SJSA1 (cell line): ENCODE measurements around the gene SCARB2. TPM values are rescaled to one million over a fixed set of nuclear protein-coding genes. Genes with fewer than 3 reads are reported as not detected.
"Not testable (repeated sequence)": the region's sequence is repeated elsewhere in the genome, so short reads cannot be mapped to it uniquely, and the experiment has no call there.

ENCODE experiments used
- DNase-seq, 2 experiments: peaks; one replicate each; pipeline ENCODE4 v3.0.0-alpha.2; 2015 to 2020; ENCODE audit warnings: low spot score in 2 of 2, low read depth in 1 of 2
- H3K27ac ChIP-seq: fragments of 250-450 bp; sonication (Bioruptor Pico); 2 replicates; pipeline ENCODE4 v1.5.1; 2020; ENCODE audit warnings: mild to moderate bottlenecking, moderate library complexity
- H3K27me3 ChIP-seq: fragments of 250-450 bp; sonication (Bioruptor Pico); replicated peaks from 2 replicates; pipeline ENCODE4 v1.5.1; 2020; ENCODE audit warnings: mild to moderate bottlenecking, moderate library complexity
- H3K36me3 ChIP-seq: fragments of 250-450 bp; sonication (Bioruptor Pico); 2 replicates; pipeline ENCODE4 v1.5.1; 2020; ENCODE audit warnings: mild to moderate bottlenecking
- H3K4me1 ChIP-seq: fragments of 250-450 bp; sonication (Bioruptor Pico); replicated peaks from 2 replicates; pipeline ENCODE4 v1.6.1; 2021; ENCODE audit warnings: mild to moderate bottlenecking
- H3K4me3 ChIP-seq: fragments of 250-450 bp; sonication (Bioruptor Pico); 2 replicates; pipeline ENCODE4 v1.5.1; 2020; ENCODE audit warnings: mild to moderate bottlenecking
- H3K9me3 ChIP-seq: fragments of 250-450 bp; sonication (Bioruptor Pico); replicated peaks from 2 replicates; pipeline ENCODE4 v1.5.1; 2020; ENCODE audit warnings: mild to moderate bottlenecking
- total RNA-seq: library from RNA; depleted of rRNA; stranded (reverse); fragments of >200 nt; shearing (Covaris generic); gene quantifications from 2 replicates; pipeline ENCODE4 v1.2.3, GENCODE V29; 2014; rRNA removed

SCARB2 gene, protein sequence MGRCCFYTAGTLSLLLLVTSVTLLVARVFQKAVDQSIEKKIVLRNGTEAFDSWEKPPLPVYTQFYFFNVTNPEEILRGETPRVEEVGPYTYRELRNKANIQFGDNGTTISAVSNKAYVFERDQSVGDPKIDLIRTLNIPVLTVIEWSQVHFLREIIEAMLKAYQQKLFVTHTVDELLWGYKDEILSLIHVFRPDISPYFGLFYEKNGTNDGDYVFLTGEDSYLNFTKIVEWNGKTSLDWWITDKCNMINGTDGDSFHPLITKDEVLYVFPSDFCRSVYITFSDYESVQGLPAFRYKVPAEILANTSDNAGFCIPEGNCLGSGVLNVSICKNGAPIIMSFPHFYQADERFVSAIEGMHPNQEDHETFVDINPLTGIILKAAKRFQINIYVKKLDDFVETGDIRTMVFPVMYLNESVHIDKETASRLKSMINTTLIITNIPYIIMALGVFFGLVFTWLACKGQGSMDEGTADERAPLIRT
- 125 and 145 TPM in 2 replicates for total RNA-seq

DNA sequence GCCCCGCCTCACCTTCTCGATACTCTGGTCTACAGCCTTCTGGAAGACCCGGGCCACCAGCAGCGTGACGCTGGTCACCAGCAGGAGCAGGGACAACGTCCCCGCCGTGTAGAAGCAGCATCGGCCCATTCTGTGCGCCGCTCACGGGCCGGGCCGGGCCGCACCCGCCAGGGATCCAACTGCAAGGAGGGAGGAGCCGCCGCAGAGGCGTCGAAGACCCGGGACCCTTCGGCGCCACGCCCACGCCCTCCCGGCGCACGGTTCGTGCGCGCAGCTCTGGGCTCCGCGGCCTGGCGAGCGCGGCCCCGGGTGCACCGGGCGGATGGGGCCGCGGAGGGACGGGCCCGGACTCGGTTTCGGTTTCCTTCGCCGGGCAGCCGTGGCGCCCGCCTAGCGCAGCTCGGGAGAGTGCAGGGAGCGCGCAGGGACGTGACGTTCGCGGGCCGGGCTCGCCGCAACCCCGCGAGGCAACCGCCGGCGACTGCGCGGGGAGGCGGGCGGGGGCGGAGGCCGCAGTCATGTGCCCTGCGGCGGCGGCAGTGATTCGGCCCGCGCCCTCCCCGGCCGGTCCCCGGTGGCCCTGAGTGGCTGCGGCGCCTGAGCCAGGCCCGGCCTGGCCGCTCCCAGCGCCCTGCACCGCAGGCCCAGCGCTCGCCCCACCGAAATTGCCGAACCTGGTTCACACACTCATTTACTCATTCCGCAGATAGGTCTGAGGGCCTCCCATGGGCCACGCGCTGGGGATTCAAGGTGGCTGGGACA is at the start of gene SCARB2:
Gene SCARB2, minus strand, starts transcription at position 410 of the 762 bp plus-strand sequence. Its CDS starts 281 bp downstream, at position 129.
- Histone ChIP-seq H3K27ac (peak within 1 kb of the TSS; percentile 80), H3K36me3 (peaks cover 10% of the 10 kb centered on the region), H3K4me1 (peaks cover 29% of the 10 kb centered on the region), H3K4me3 (peak within 1 kb of the TSS; percentile 89), H3K27me3 (no peaks in the 10 kb centered on the region), H3K9me3 (no peaks in the 10 kb centered on the region)
- DNase-seq: peak; percentile 77 to 89

DNA sequence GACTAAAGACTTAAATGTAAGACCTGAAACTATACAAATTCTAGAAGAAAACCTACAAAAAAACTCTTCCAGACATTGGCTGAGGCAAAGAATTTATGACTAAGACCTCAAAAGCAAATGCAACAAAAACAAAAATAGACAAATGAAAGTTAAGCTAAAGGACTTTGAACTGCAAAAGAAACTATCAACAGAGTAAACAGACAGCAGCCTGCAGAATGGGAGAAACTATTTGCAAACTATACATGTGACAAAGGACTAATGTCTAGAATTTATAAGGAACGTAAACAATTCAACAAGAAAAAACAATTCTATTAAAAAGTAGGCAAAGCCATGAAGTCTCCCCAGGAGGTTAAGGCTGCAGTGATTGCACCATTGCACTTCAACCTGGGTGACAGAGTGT is 46.9 kb upstream of the SCARB2 start:
- Histone ChIP-seq H3K27ac (no peak overlapping the region), H3K36me3 (no peaks in the 10 kb centered on the region), H3K4me3 (no peak overlapping the region), H3K27me3 (peaks cover 8% of the 10 kb centered on the region; the same call in 1 of the 2 replicates), H3K4me1 (no peaks in the 10 kb centered on the region), H3K9me3 (no peaks in the 10 kb centered on the region)
- no peak for DNase-seq

DNA sequence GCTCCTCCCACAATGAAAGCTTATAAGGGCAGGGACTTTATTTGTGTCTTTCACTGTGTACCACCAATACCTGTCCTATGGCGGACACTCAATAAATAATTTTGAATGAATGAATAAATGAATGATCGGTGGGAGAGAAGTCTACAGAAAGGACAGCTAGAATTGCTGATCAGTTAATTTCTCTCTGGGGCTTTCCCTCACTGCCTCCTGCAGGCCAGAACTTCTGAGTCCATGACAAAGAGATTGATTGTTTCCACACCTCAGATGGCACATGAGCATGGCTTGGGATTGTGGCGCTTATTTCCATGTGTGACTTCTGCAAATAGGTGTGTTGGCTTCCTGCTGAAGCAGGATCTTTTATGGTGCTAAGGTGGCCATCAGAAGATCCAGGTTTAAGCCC is 44.2 kb upstream of the SCARB2 start:
- Histone ChIP-seq H3K36me3 (no peaks in the 10 kb centered on the region), H3K4me1 (no peaks in the 10 kb centered on the region), H3K27me3 (peaks cover 21% of the 10 kb centered on the region), H3K9me3 (no peaks in the 10 kb centered on the region), H3K27ac (no peak overlapping the region), H3K4me3 (no peak overlapping the region)
- no peak for DNase-seq

DNA sequence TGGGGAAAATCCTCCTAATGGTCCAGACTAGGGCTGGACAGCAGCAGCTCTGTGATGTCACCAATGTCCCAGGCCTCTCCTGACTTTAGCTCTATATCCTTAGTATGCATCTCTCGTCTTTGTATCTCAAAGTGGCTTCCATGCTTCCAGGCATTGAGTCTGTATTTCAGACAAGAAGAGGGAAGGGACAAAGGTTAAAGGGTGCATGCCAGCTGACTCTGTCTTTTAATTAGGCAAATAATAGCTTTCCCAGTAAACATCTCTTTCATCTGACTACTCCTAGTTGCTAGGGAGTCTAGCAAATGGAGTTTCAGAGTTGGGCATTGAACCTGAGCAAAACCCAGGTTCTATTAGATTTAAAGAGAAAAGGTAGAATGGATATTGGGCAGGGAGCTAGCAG is 43.3 kb upstream of the SCARB2 start:
- DNase-seq: no peak

DNA sequence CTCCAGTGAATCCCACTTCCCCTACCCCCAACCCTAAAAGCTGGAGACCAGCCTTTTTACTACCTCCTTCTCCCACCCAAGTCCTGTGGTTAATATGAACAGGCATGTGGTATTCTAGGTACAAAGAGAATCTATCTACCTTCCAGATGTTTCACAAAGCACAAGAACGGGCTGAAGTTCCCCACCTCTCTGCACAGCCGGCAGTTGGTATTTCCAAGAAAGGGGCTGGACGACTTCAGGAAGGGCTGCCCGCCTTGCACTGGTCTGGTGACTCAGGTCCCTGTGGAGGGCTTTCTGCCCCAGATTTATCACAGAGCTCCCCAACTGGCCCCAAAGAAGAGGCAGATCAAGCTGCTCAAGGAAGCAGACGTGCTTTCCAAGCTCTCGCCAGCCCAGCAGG is 42.4 kb upstream of the SCARB2 start:
- Histone ChIP-seq H3K4me1 (peaks cover 9% of the 10 kb centered on the region), H3K9me3 (0 out of 2 replicates have a peak, but pooled peaks cover 2% of the 10 kb centered on the region), H3K27me3 (peaks cover 36% of the 10 kb centered on the region), H3K4me3 (no peak overlapping the region), H3K36me3 (no peaks in the 10 kb centered on the region), H3K27ac (no peak overlapping the region)
- no peak for DNase-seq

More for the DNA sequence above, 43.3 kb upstream of the SCARB2 start:
- no peaks in the 10 kb centered on the region for H3K36me3 ChIP-seq
- no peak overlapping the region for H3K4me3 ChIP-seq
- H3K27me3 ChIP-seq: peaks cover 30% of the 10 kb centered on the region
- H3K27ac ChIP-seq: no peak overlapping the region
- no peaks in the 10 kb centered on the region for H3K9me3 ChIP-seq
- H3K4me1 ChIP-seq: no peaks in the 10 kb centered on the region; the same call in 1 of the 2 replicates

DNA sequence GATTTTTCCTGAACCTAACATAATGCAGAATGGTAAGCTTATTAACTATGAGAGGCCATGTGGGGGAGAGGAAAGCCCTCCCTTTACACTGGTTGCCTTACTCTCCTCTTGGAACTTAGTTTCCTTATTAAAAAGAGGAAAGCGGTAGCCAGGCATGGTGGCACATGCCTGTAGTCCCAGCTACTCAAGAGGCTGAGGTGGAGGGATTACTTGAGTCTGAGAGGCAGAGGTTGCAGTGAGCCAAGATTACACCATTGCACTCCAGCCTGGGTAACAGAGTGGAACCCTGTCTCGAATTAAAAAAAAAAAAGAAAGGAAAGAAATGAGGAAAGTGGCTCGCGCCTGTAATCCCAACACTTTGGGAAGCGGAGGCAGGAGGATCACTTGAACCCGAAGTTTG is 39.9 kb upstream of the SCARB2 start:
- DNase-seq: no peak
- Histone ChIP-seq H3K36me3 (no peaks in the 10 kb centered on the region), H3K4me3 (no peak overlapping the region), H3K9me3 (0 out of 2 replicates have a peak, but pooled peaks cover 2% of the 10 kb centered on the region), H3K4me1 (peaks cover 10% of the 10 kb centered on the region), H3K27ac (no peak overlapping the region), H3K27me3 (peaks cover 56% of the 10 kb centered on the region)

DNA sequence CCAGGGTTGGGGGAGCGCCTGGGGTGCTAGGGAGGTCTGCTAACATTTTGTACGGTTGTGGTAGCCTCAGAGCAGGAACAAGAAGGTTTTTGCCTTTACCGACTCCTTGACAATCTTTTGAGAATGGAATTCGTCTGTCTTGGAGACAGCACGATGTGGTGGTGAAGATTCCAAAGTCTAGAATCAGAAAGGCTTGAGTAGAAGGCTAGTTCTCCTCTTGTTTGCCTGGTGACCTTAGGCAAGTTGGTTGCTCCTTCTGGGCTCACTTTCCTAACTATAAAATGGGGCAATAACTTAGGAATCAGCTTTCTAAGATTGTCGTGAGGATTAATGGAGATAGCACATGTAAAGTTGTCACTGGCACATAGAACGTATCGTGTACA is 38.6 kb upstream of the SCARB2 start:
- H3K36me3 ChIP-seq: no peaks in the 10 kb centered on the region
- DNase-seq: no peak
- peaks cover 10% of the 10 kb centered on the region for H3K4me1 ChIP-seq
- H3K4me3 ChIP-seq: no peak overlapping the region
- H3K9me3 ChIP-seq: 0 out of 2 replicates have a peak, but pooled peaks cover 2% of the 10 kb centered on the region
- H3K27ac ChIP-seq: no peak overlapping the region
- peaks cover 61% of the 10 kb centered on the region for H3K27me3 ChIP-seq

DNA sequence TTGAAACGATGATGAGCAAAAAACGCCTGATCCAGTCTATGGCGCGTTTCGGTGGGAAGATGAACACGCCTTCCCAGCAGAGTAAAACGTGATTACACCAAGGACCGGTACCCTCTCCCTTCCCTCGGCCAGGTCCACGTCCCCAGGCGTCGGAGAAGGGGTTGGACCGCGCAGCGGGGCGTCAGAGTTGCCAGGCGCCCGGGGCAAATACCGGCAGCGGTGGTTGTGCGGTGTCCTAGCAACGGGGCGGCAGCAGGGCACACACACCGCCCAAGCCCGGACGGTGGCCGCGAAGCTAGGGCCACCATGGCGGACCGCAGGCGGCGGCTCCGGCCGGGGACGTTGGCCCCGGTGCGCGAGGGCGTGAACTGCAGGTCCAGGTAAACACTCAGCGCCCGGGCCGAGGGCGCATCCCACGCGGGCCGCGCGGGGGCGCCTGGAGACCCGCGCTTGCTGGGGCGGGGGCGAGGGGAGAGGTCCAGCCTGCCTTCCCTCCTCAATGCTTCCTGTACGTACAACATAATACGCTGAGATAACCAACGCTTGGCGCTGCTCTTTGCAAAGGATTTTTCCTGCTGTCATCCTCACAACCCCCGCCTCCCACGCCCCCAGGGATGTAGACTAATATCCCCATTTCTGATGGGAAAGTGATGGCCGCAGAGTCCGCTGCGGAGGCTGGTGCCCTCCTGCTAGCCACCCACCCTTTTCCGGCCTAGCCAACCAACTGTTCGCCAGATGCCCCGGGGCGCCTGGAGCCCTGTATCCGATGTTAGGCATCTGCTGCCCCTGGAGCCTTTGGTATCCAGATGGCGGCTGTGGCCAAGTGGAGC is 38.0 kb upstream of the SCARB2 start, which contains the start of gene FAM47E:
Gene FAM47E, plus strand, starts transcription at position 281 of the 830 bp plus-strand sequence. Its CDS starts 26 bp downstream, at position 307.
- peak; percentile 37 to 53 for DNase-seq
- Histone ChIP-seq H3K4me1 (peaks cover 10% of the 10 kb centered on the region), H3K36me3 (no peaks in the 10 kb centered on the region), H3K27me3 (peaks cover 60% of the 10 kb centered on the region), H3K4me3 (peak within 1 kb of the TSS; percentile 33), H3K9me3 (0 out of 2 replicates have a peak, but pooled peaks cover 2% of the 10 kb centered on the region), H3K27ac (no peak within 1 kb of the TSS)

DNA sequence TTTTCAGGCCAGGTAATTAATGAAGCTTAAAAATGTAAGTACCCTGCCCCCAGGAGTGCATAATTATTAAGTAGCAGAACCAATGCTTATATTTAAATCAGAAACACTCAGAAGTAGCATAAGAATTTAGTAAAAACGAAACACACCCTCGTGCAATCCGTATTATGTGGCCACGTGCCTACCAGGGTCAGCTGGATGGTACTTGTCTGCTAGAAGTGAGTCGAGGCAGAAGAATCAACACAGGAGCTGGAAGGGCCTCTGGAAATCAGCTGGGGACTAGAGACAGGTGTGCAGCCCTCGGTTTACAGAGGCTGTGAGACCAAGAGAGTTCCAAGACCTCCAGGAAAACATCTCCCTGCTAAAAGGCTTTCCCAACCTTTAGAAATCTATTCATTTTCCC is 37.3 kb upstream of the SCARB2 start:
- peak in 1 of 2 experiments; percentile 38 for DNase-seq
- H3K27me3 ChIP-seq: peaks cover 62% of the 10 kb centered on the region
- H3K9me3 ChIP-seq: 0 out of 2 replicates have a peak, but pooled peaks cover 2% of the 10 kb centered on the region
- H3K4me1 ChIP-seq: peaks cover 10% of the 10 kb centered on the region
- no peak overlapping the region; the same call in 1 of the 2 replicates for H3K4me3 ChIP-seq
- no peaks in the 10 kb centered on the region for H3K36me3 ChIP-seq
- no peak overlapping the region for H3K27ac ChIP-seq

DNA sequence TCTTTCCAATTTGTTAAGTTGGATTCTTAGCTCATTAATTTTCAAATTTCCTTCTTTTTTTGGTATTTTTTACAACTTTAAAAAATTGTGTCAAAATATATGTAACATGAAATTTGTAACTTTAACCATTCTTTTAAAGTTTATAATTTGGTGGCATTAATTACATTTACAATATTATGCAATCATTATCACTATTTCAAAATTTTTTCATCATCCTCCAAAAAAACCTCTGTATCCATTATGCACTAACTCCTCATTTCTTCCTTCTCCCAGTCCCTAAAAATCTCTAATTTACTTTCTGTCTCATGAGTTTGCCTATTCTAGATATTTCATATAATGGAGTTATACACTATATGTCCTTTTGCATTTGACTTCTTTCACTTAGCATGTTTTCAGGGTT is 33.2 kb upstream of the SCARB2 start:
- DNase-seq: no peak
- Histone ChIP-seq H3K36me3 (no peaks in the 10 kb centered on the region), H3K27me3 (peaks cover 40% of the 10 kb centered on the region), H3K27ac (no peak overlapping the region), H3K4me1 (peaks cover 9% of the 10 kb centered on the region), H3K9me3 (0 out of 2 replicates have a peak, but pooled peaks cover 2% of the 10 kb centered on the region), H3K4me3 (no peak overlapping the region)

DNA sequence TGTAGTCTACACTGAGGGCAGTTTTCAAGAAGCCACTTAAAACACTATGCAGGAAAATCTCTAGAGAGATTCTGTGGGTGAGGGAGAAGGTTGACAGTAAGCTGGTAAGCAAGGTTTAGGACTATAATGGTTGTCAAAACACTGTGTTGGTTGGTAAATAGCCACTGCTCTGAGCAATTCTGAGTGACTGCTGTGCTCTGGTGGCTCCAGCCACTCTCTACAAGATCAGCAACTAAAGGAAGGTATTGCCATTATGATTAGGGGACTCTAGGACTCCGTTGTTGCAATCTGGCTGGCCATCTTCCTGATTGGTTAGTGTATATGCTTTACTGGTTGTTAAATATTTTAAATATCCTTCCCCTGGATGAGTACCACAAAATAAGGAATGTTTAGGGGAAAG is 32.4 kb upstream of the SCARB2 start:
- H3K4me3 ChIP-seq: no peak overlapping the region
- peaks cover under 1% of the 10 kb centered on the region for H3K4me1 ChIP-seq
- no peak for DNase-seq
- H3K9me3 ChIP-seq: no peaks in the 10 kb centered on the region
- no peaks in the 10 kb centered on the region for H3K36me3 ChIP-seq
- H3K27me3 ChIP-seq: peaks cover 35% of the 10 kb centered on the region
- H3K27ac ChIP-seq: no peak overlapping the region

DNA sequence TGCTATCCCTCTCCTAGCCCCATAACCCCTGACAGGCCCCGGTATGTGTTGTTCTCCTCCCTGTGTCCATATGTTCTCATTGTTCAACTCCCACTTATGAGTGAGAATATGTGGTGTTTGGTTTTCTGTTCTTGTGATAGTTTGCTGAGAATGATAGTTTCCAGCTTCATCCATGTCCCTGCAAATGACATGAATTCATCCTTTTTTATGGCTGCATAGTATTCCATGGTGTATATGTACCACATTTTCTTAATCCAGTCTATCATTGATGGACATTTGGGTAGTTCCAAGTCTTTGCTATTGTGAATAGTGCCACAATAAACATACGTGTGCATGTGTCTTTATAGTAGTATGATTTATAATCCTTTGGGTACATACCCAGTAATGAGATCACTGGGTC is 30.3 kb upstream of the SCARB2 start:
- H3K9me3 ChIP-seq, H3K4me1 ChIP-seq, H3K36me3 ChIP-seq, DNase-seq, H3K4me3 ChIP-seq, H3K27ac ChIP-seq: not testable (repeated sequence)
- peaks cover 20% of the 10 kb centered on the region for H3K27me3 ChIP-seq

DNA sequence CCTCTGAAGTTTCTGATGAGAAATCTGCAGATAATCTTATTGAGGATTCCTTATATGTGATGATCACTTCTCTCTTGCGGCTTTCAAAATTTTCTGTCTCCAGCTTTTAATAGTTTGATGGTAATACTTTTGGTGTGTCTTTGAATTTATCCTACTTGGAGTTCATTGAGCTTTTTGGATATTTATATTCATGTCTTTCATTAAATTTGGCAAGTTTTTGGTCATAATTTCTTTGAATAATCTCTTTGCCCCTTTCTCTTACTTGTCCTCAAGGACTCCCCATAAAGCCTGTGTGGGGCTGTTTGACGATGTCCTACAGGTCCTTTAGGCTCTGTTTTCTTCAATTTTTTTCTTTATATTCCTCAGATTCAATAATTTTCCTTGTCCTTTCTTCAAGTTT is 26.6 kb upstream of the SCARB2 start:
- Histone ChIP-seq H3K9me3 (no peaks in the 10 kb centered on the region), H3K4me1 (no peaks in the 10 kb centered on the region), H3K36me3 (no peaks in the 10 kb centered on the region), H3K27me3 (peaks cover 7% of the 10 kb centered on the region), H3K27ac (no peak overlapping the region), H3K4me3 (no peak overlapping the region)
- no peak for DNase-seq
